NCI-H2029 treated with DMSO at 0.1 percent for 48 hours (cell line): Measurements from ENCODE around the gene NEXMIF.
"Not testable (repeated sequence)": the region's sequence is repeated elsewhere in the genome, so short reads cannot be mapped to it uniquely, and the experiment has no call there.

ENCODE experiments used
- DNase-seq: peaks from one replicate; lab custom pipeline; 2025; lab: John Stamatoyannopoulos, UW

The NEXMIF gene

GRCh38 chrX:74925225-74926088 is at the start of gene NEXMIF:
Gene NEXMIF, minus strand, starts transcription at chrX:74925452.
- no peak for DNase-seq

- DNase-seq, result not testable (repeated sequence)
These were observed 36.7 kb upstream of the NEXMIF start for GRCh38 chrX:74961962-74962361.

- no peak for DNase-seq
These were observed 24.5 kb upstream of the NEXMIF start for GRCh38 chrX:74949717-74950116.

- no peak for DNase-seq
These were observed 15.2 kb upstream of the NEXMIF start for GRCh38 chrX:74940414-74940813.

- no peak for DNase-seq
These were observed 6.0 kb upstream of the NEXMIF start for GRCh38 chrX:74931214-74931613.

GRCh38 chrX:74924449-74925224 is 615 bp downstream of the NEXMIF start:
- DNase-seq, result peak; percentile 11

GRCh38 chrX:74923942-74924448 is 1.3 kb downstream of the NEXMIF start:
- no peak for DNase-seq

GRCh38 chrX:74922922-74923543 is 2.2 kb downstream of the NEXMIF start:
- DNase-seq, result no peak

GRCh38 chrX:74911494-74911893 is 13.8 kb downstream of the NEXMIF start:
- no peak for DNase-seq

- no peak for DNase-seq
These were observed 18.8 kb downstream of the NEXMIF start for GRCh38 chrX:74906417-74906816.

- peak; percentile 47 for DNase-seq
These were observed 22.4 kb downstream of the NEXMIF start for GRCh38 chrX:74902806-74903205.

GRCh38 chrX:74892561-74892960 is 32.7 kb downstream of the NEXMIF start:
- no peak for DNase-seq

- no peak for DNase-seq
These were observed 34.4 kb downstream of the NEXMIF start for GRCh38 chrX:74890676-74891430.

- DNase-seq, result not testable (repeated sequence)
These were observed 42.9 kb downstream of the NEXMIF start for GRCh38 chrX:74882383-74882782.

GRCh38 chrX:74865725-74866124 is 59.5 kb downstream of the NEXMIF start:
- DNase-seq, result no peak

- DNase-seq, result no peak
These were observed 72.0 kb downstream of the NEXMIF start for GRCh38 chrX:74853255-74853654.

GRCh38 chrX:74835566-74835965 is 89.7 kb downstream of the NEXMIF start:
- no peak for DNase-seq

- not testable (repeated sequence) for DNase-seq
These were observed 105.5 kb downstream of the NEXMIF start for GRCh38 chrX:74819797-74820196.

- no peak for DNase-seq
These were observed 110.6 kb downstream of the NEXMIF start for GRCh38 chrX:74814681-74815080.

GRCh38 chrX:74804574-74804973 is 120.7 kb downstream of the NEXMIF start:
- no peak for DNase-seq

GRCh38 chrX:74800062-74800461 is 125.2 kb downstream of the NEXMIF start:
- no peak for DNase-seq
